ENCODE data around the gene FAM149A.

DNA sequence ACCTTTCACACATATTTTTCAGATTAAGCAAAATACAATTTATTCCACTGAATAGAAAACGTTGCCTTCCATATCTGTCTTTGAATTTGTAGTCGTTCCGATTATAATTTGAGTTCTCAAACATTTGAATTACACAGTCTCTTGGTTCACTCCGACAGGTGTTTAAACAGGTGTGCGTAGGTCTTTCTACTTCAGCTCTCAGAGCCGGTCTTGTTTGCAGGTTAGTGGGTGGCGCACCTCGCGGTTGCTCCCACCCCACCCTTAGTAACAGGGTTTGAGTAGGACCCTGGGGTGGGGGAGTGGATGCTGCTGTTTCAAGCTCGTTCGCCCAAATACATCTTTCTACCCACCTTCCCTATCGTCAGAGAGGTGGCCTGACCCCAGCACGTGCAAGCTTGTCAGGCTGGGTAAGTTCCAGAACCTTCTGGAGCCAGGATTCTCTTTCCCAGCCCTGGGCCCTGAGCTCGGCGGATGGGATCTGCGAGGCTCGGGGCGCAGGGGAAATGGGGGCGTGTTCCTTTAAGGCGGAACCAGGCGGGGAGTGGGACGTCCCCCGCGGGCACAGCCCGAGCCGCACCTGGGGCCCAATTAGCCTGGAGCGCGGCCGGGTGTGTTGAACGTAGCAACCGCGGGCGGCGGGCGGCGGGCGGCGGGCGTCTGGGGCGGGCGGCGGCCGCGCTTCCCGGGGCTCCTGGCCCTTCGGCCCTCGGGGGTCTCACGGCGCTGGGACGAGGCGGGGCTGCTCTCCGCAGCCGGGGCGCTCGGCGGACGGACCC, at the start of gene FAM149A:
- no peak for TF ChIP-seq EZH2phosphoT487 (IDR thresholded peaks at IDR 0.05; ENCODE audit: borderline replicate concordance)
- TF ChIP-seq, protein P1, sequence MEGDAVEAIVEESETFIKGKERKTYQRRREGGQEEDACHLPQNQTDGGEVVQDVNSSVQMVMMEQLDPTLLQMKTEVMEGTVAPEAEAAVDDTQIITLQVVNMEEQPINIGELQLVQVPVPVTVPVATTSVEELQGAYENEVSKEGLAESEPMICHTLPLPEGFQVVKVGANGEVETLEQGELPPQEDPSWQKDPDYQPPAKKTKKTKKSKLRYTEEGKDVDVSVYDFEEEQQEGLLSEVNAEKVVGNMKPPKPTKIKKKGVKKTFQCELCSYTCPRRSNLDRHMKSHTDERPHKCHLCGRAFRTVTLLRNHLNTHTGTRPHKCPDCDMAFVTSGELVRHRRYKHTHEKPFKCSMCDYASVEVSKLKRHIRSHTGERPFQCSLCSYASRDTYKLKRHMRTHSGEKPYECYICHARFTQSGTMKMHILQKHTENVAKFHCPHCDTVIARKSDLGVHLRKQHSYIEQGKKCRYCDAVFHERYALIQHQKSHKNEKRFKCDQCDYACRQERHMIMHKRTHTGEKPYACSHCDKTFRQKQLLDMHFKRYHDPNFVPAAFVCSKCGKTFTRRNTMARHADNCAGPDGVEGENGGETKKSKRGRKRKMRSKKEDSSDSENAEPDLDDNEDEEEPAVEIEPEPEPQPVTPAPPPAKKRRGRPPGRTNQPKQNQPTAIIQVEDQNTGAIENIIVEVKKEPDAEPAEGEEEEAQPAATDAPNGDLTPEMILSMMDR (conservative IDR thresholded peaks at IDR 0.05; ENCODE audit: low read length) = no peak

Measured in Loucy (cell line).